ENCODE measurements around the gene TRIM52.

The TRIM52 gene

DNA sequence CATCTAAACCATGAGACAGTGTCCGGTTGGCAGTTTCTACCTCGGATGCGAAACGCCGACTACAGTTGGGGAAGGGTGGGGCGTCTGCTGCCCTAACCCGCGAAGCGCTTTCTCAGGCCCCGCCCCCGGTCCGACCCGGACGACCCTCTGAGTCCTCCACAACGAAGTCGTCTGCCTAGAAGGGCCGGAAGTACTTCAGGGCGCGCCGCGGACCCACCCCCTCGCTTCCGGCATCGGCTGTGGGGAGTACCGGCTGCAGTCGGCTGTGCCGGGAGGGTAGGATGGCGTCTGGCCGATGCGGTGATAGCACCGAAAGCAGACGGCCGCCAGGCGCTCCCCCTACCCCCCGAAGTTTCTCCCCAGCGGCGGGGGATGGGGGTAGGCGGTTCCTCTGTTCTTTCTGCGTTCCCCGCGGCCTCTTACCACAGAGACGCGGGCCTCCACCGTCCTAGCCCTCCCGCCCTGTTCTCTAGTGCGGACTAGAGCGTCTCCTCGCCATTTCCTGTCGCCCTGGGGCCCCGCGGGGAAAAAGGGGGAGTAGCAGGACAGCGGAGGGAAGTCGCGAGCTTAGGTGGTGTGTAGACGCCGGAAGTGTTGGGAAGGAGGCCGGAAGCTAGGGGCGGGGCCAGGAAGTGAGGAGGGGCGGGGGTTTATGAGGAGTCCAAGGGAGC is 37.8 kb downstream of the TRIM52 start, which contains the start of gene TRIM41:
TSS of gene TRIM41 (plus strand) at position 224 of the 671 bp plus-strand sequence. CDS start 719 bp downstream, outside the sequence.
- TF ChIP-seq TAF1 (IDR thresholded peaks at IDR 0.05; ENCODE audit: low read depth) (peak; percentile 93), EGR1 (IDR thresholded peaks at IDR 0.05) (no peak; the same call in 1 of the 2 replicates), TEAD4 (IDR thresholded peaks at IDR 0.05) (no peak), CREB1 (IDR thresholded peaks at IDR 0.05; ENCODE audit: low read depth) (no peak), FOXM1 (IDR thresholded peaks at IDR 0.05; ENCODE audit: borderline replicate concordance, low read depth) (no peak), RAD21 (IDR thresholded peaks at IDR 0.05; ENCODE audit: low read depth) (no peak), CEBPB (IDR thresholded peaks at IDR 0.05) (no peak), YY1 (IDR thresholded peaks at IDR 0.05; ENCODE audit: low read depth) (peak; percentile 39), USF1 (IDR thresholded peaks at IDR 0.05) (no peak), EP300 (IDR thresholded peaks at IDR 0.05; ENCODE audit: borderline replicate concordance) (no peak), NFIC (IDR thresholded peaks at IDR 0.05) (no peak), TCF12 (IDR thresholded peaks at IDR 0.05; ENCODE audit: low read depth) (peak; percentile 53), ZBTB7A (IDR thresholded peaks at IDR 0.05; ENCODE audit: low read depth) (peak; percentile 83)
- TF ChIP-seq, protein P1, sequence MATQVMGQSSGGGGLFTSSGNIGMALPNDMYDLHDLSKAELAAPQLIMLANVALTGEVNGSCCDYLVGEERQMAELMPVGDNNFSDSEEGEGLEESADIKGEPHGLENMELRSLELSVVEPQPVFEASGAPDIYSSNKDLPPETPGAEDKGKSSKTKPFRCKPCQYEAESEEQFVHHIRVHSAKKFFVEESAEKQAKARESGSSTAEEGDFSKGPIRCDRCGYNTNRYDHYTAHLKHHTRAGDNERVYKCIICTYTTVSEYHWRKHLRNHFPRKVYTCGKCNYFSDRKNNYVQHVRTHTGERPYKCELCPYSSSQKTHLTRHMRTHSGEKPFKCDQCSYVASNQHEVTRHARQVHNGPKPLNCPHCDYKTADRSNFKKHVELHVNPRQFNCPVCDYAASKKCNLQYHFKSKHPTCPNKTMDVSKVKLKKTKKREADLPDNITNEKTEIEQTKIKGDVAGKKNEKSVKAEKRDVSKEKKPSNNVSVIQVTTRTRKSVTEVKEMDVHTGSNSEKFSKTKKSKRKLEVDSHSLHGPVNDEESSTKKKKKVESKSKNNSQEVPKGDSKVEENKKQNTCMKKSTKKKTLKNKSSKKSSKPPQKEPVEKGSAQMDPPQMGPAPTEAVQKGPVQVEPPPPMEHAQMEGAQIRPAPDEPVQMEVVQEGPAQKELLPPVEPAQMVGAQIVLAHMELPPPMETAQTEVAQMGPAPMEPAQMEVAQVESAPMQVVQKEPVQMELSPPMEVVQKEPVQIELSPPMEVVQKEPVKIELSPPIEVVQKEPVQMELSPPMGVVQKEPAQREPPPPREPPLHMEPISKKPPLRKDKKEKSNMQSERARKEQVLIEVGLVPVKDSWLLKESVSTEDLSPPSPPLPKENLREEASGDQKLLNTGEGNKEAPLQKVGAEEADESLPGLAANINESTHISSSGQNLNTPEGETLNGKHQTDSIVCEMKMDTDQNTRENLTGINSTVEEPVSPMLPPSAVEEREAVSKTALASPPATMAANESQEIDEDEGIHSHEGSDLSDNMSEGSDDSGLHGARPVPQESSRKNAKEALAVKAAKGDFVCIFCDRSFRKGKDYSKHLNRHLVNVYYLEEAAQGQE (IDR thresholded peaks at IDR 0.05; ENCODE audit: low read depth): no peak
- TF ChIP-seq, protein P2, sequence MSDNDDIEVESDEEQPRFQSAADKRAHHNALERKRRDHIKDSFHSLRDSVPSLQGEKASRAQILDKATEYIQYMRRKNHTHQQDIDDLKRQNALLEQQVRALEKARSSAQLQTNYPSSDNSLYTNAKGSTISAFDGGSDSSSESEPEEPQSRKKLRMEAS (IDR thresholded peaks at IDR 0.05): peak; percentile 70

GRCh38 chr5:181222630-181223057 is 38.3 kb downstream of the TRIM52 start:
- TF ChIP-seq TEAD4 (IDR thresholded peaks at IDR 0.05) (no peak), ZBTB7A (IDR thresholded peaks at IDR 0.05; ENCODE audit: low read depth) (no peak)

DNA sequence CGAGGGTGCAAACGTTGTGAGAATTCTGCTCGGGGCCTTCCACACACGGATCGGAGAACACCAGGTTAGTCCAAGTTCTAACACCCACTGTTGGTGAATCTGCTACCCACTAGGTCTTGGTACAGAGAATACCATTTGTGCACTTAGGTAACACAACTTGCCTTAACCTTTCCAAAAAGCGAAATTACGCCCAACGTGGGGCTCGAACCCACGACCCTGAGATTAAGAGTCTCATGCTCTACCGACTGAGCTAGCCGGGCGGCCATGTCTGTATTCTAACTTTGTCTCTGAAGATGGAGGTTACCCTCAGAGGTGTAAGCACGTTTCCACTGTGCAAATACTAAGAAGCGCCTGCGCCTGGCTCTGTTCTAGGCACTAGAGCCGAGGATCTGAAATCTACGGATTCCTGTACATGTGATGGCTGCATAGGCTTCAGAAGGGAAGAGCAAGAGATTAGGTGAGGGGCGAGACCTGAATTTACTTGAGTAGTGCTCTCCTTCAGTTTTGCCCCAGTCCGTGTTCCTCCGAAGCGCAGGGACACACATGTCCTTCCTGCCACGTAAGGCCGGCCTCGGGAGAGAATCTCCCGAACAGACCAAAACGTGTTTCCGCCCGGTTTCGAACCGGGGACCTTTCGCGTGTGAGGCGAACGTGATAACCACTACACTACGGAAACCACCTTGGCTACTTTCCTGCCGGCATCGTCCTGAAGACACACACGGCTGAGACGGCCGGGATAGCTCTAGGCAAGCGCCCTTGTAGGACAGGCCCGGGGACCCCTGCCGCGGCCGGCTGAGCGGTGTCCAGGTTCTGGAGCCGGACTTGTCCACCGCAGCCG is 38.9 kb downstream of the TRIM52 start:
- TF ChIP-seq YY1 (IDR thresholded peaks at IDR 0.05; ENCODE audit: low read depth): peak; percentile 80
- peak; percentile 49 for TF ChIP-seq TCF12 (IDR thresholded peaks at IDR 0.05; ENCODE audit: low read depth)
- TF ChIP-seq EP300 (IDR thresholded peaks at IDR 0.05; ENCODE audit: borderline replicate concordance): peak; percentile 6; the same call in 1 of the 2 replicates
- peak; percentile 14; the same call in 1 of the 2 replicates for TF ChIP-seq NFIC (IDR thresholded peaks at IDR 0.05)
- TF ChIP-seq, protein P1 (IDR thresholded peaks at IDR 0.05; ENCODE audit: low read depth): no peak
- TF ChIP-seq EGR1 (IDR thresholded peaks at IDR 0.05): no peak
- peak; percentile 93 for TF ChIP-seq TEAD4 (IDR thresholded peaks at IDR 0.05)
- TF ChIP-seq ZBTB7A (IDR thresholded peaks at IDR 0.05; ENCODE audit: low read depth): no peak
- peak; percentile 42; the same call in 1 of the 2 replicates for TF ChIP-seq USF1 (IDR thresholded peaks at IDR 0.05)
- no peak for TF ChIP-seq FOXM1 (IDR thresholded peaks at IDR 0.05; ENCODE audit: borderline replicate concordance, low read depth)
- TF ChIP-seq CREB1 (IDR thresholded peaks at IDR 0.05; ENCODE audit: low read depth): no peak
- TF ChIP-seq CEBPB (IDR thresholded peaks at IDR 0.05): peak; percentile 57; the same call in 1 of the 2 replicates
- no peak for TF ChIP-seq TAF1 (IDR thresholded peaks at IDR 0.05; ENCODE audit: low read depth)
- TF ChIP-seq RAD21 (IDR thresholded peaks at IDR 0.05; ENCODE audit: low read depth): no peak
- TF ChIP-seq, protein P2 (IDR thresholded peaks at IDR 0.05): peak; percentile 54

- TF ChIP-seq TAF1 (IDR thresholded peaks at IDR 0.05; ENCODE audit: low read depth) (no peak), TEAD4 (IDR thresholded peaks at IDR 0.05) (no peak), RAD21 (IDR thresholded peaks at IDR 0.05; ENCODE audit: low read depth) (no peak), YY1 (IDR thresholded peaks at IDR 0.05; ENCODE audit: low read depth) (no peak), USF1 (IDR thresholded peaks at IDR 0.05) (no peak), FOXM1 (IDR thresholded peaks at IDR 0.05; ENCODE audit: borderline replicate concordance, low read depth) (no peak), ZBTB7A (IDR thresholded peaks at IDR 0.05; ENCODE audit: low read depth) (no peak), EP300 (IDR thresholded peaks at IDR 0.05; ENCODE audit: borderline replicate concordance) (no peak), TCF12 (IDR thresholded peaks at IDR 0.05; ENCODE audit: low read depth) (no peak), CEBPB (IDR thresholded peaks at IDR 0.05) (no peak), CREB1 (IDR thresholded peaks at IDR 0.05; ENCODE audit: low read depth) (no peak)
- TF ChIP-seq, protein P2 (IDR thresholded peaks at IDR 0.05): no peak
- TF ChIP-seq, protein P1 (IDR thresholded peaks at IDR 0.05; ENCODE audit: low read depth): no peak
Measured at GRCh38 chr5:181221105-181221791, 39.7 kb downstream of the TRIM52 start.

All from Ishikawa (cell line).